Osteoblast (primary cell): ENCODE data around the gene PAFAH1B1. TPM values are rescaled to one million over a fixed set of nuclear protein-coding genes. Genes with fewer than 3 reads are reported as not detected.
"Not testable (repeated sequence)": the region's sequence is repeated elsewhere in the genome, so short reads cannot be mapped to it uniquely, and the experiment has no call there.

Experiments
- DNase-seq: peaks from one replicate; pipeline ENCODE4 v3.0.0; 2011; ENCODE audit warnings: low spot score, mixed read lengths; ENCODE audit not compliant: insufficient read length; ENCODE audit errors: missing footprints
- H2AFZ ChIP-seq: 2 replicates; pipeline ENCODE4 v1.6.0; 2011; ENCODE audit warnings: mild to moderate bottlenecking, low read length
- H3K27ac ChIP-seq: 2 replicates; pipeline ENCODE4 v1.5.1; 2011; ENCODE audit warnings: mild to moderate bottlenecking, low read depth, low read length, moderate library complexity
- H3K27me3 ChIP-seq: 2 replicates; pipeline ENCODE4 v1.6.0; 2012; ENCODE audit warnings: mild to moderate bottlenecking, control low read depth, inconsistent platforms, low read length, moderate library complexity; ENCODE audit not compliant: insufficient read depth
- H3K36me3 ChIP-seq: 2 replicates; pipeline ENCODE4 v1.5.1; 2011; ENCODE audit warnings: mild to moderate bottlenecking, low read length, control low read depth, moderate library complexity; ENCODE audit not compliant: insufficient read depth
- H3K4me1 ChIP-seq: 2 replicates; pipeline ENCODE4 v1.5.1; 2011; ENCODE audit warnings: mild to moderate bottlenecking, low read length, control low read depth, moderate library complexity; ENCODE audit not compliant: insufficient read depth
- H3K4me2 ChIP-seq: 2 replicates; pipeline ENCODE4 v1.6.0; 2011; ENCODE audit warnings: mild to moderate bottlenecking, low read length; ENCODE audit not compliant: insufficient read depth
- H3K4me3 ChIP-seq: fragments of 200-600 bp; sonication (generic); 3 replicates; pipeline ENCODE4 v1.5.1; 2012; ENCODE audit warnings: mild to moderate bottlenecking, low read length, inconsistent platforms; ENCODE audit not compliant: insufficient read depth
- H3K79me2 ChIP-seq: 2 replicates; pipeline ENCODE4 v1.6.0; 2012; ENCODE audit warnings: mild to moderate bottlenecking, low read length, control low read depth, inconsistent platforms; ENCODE audit not compliant: insufficient read depth
- H3K9me3 ChIP-seq: 2 replicates; pipeline ENCODE4 v1.5.1; 2011; ENCODE audit warnings: low read depth, low read length, control low read depth
- H4K20me1 ChIP-seq: 2 replicates; pipeline ENCODE4 v1.6.0; 2012; ENCODE audit warnings: mild to moderate bottlenecking, low read length, control low read depth; ENCODE audit not compliant: insufficient read depth
- total RNA-seq: library from RNA; depleted of rRNA; stranded (reverse); fragments of >200 nt; gene quantifications from 2 replicates; pipeline ENCODE4 v1.2.3, GENCODE V29; 2012
- TF ChIP-seq, protein P1 (sequence below): IDR thresholded peaks from 2 replicates; pipeline ENCODE4 v1.5.1; 2011; ENCODE audit warnings: mild to moderate bottlenecking, low read depth, low read length, moderate library complexity; ENCODE audit errors: extremely low read depth

Gene PAFAH1B1
- total RNA-seq, 1 donor = 128 TPM

DNA sequence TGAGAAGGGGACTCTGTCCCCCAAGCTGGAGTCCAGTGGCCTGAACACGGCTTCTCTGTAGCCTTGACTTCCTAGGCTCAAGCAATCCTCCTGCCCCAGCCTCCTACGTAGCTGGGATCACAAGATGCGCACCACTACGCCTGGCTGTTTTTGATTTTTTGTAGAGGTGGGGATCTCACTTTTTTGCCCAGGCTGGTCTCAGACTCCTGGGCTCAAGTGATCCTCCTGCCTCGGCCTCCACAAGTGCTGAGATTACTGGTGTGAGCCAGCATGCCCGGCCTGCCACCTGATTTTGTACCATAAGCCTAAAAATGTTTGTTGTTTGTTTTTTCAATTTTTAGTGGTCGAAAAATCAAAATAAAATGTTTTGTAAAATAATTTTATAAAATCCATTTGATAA lies 19.2 kb downstream of the PAFAH1B1 start:
- H3K4me2 ChIP-seq = no peak overlapping the region

DNA sequence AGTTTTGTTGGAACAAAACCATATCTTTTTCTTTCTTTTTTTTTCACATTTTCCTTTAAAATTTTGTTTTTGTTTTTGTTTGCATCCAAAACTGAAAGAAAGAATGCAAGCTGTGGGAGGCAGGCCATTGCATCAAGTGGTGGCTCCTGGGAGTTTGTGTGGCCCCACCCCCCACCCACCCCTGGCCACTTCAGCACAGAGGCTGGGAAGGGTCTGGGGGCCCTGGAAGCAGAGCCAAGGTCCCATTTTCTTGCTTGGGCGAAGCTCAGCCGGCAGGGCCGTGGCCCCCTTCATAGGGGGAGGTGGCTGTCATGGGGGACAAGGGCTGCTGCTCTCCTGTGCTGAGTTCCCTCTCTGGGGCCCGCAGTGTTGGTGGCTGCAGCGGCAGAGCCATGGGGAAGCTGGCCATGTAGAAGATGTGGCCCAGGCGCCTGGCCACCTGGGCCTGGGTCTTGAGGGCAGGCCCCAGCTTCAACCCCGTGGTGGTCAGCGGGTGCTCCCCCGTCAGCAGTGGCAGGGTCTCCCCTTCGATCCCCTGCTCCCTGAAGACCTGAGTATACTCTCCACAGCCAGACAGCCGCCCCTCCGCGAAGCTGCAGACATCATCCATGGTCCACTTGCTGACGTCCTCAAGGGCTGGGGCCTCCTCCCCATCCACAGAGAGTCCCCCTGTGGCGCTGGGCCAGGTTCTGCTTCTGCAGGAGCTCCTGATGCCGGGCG lies 19.8 kb downstream of the PAFAH1B1 start:
- Histone ChIP-seq H3K4me3 (no peak overlapping the region), H3K9me3 (no peaks in the 10 kb centered on the region), H3K79me2 (peaks cover 100% of the 10 kb centered on the region), H2AFZ (no peak overlapping the region), H3K36me3 (peaks cover 3% of the 10 kb centered on the region), H3K4me1 (no peaks in the 10 kb centered on the region), H3K27ac (no peak overlapping the region), H3K27me3 (no peaks in the 10 kb centered on the region), H4K20me1 (peaks cover 88% of the 10 kb centered on the region), H3K4me2 (no peak overlapping the region)
- TF ChIP-seq, protein P1, sequence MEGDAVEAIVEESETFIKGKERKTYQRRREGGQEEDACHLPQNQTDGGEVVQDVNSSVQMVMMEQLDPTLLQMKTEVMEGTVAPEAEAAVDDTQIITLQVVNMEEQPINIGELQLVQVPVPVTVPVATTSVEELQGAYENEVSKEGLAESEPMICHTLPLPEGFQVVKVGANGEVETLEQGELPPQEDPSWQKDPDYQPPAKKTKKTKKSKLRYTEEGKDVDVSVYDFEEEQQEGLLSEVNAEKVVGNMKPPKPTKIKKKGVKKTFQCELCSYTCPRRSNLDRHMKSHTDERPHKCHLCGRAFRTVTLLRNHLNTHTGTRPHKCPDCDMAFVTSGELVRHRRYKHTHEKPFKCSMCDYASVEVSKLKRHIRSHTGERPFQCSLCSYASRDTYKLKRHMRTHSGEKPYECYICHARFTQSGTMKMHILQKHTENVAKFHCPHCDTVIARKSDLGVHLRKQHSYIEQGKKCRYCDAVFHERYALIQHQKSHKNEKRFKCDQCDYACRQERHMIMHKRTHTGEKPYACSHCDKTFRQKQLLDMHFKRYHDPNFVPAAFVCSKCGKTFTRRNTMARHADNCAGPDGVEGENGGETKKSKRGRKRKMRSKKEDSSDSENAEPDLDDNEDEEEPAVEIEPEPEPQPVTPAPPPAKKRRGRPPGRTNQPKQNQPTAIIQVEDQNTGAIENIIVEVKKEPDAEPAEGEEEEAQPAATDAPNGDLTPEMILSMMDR = no peak
- DNase-seq = no peak

More for the DNA sequence above, 19.2 kb downstream of the PAFAH1B1 start:
- Histone ChIP-seq H3K36me3 (no peaks in the 10 kb centered on the region), H3K4me3 (no peak overlapping the region), H2AFZ (no peak overlapping the region), H3K4me1 (no peaks in the 10 kb centered on the region), H3K27me3 (no peaks in the 10 kb centered on the region), H4K20me1 (peaks cover 88% of the 10 kb centered on the region), H3K79me2 (peaks cover 100% of the 10 kb centered on the region), H3K9me3 (no peaks in the 10 kb centered on the region), H3K27ac (no peak overlapping the region)
- DNase-seq = no peak
- TF ChIP-seq, protein P1 = no peak

DNA sequence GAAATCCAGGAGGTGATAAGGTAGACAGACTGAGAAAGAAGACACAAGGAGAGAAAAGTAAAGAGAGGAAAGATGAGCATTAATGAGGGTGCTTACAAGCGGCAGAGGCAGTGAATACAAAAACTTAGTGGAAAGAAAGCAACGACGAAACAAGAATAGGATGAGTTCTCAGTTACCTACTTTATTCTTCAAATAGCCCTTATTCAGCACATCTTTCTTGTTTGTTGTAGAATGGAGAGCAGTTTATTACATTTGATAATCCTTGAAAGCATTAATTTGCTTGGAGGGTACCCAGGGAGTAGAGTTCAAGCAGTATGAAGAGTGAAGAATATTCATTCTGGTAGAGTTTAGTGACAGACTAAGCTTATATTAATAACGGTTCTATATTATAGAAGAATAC lies 22.4 kb downstream of the PAFAH1B1 start:
- peaks cover 3% of the 10 kb centered on the region for H3K36me3 ChIP-seq
- no peak overlapping the region for H3K4me3 ChIP-seq
- H4K20me1 ChIP-seq = peaks cover 88% of the 10 kb centered on the region
- H3K4me1 ChIP-seq = no peaks in the 10 kb centered on the region
- H2AFZ ChIP-seq = no peak overlapping the region
- H3K27ac ChIP-seq = no peak overlapping the region
- H3K9me3 ChIP-seq = no peaks in the 10 kb centered on the region
- peaks cover 99% of the 10 kb centered on the region for H3K79me2 ChIP-seq
- TF ChIP-seq, protein P1 = no peak
- H3K27me3 ChIP-seq = no peaks in the 10 kb centered on the region
- no peak overlapping the region for H3K4me2 ChIP-seq
- no peak for DNase-seq

DNA sequence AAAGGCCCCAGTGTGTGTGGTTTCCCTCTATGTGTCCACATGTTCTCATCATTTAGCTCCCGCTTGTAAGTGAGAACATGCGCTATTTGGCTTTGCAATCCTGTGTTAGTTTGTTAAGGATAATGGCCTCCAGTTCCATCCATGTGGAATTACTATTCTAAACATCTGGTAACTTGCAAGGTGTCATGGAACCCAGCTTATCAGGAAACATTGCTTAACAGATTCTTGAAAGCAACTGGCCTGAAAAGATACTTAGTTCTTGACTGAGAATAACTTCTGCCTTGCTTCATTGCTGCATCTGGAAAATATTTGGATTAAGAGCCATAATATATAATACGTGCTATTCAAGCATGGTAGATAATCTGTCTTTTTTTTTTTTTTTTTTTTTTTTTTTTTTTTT lies 27.8 kb downstream of the PAFAH1B1 start:
- TF ChIP-seq, protein P1 = no peak

DNA sequence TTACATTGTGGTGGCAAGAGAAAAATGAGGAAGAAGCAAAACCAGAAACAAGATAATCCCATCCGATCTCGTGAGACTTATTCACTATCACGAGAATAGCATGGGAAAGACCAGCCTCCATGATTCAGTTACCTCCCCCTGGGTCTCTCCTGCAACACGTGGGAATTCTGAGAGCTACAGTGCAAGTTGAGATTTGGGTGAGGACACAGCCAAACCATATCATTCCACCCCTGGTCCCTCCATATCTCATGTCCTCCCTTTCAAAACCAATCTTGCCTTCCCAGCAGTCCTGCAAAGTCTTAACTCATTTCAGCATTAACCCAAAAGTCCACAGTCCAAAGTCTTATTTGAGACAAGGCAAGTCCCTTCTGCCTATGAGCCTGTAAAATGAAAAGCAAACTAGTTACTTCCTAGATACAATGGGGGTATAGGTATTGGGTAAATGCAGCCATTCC lies 28.5 kb downstream of the PAFAH1B1 start:
- H3K4me1 ChIP-seq, H3K4me2 ChIP-seq, H3K4me3 ChIP-seq, DNase-seq, H2AFZ ChIP-seq, H3K36me3 ChIP-seq, H3K9me3 ChIP-seq, H3K27me3 ChIP-seq, H3K27ac ChIP-seq: not testable (repeated sequence)
- Histone ChIP-seq H3K79me2 (peaks cover 100% of the 10 kb centered on the region), H4K20me1 (peaks cover 87% of the 10 kb centered on the region)

More for the DNA sequence above, 27.8 kb downstream of the PAFAH1B1 start:
- Histone ChIP-seq H3K27ac (no peak overlapping the region), H2AFZ (no peak overlapping the region), H3K27me3 (no peaks in the 10 kb centered on the region), H3K4me1 (no peaks in the 10 kb centered on the region), H3K4me3 (no peak overlapping the region), H3K4me2 (no peak overlapping the region), H4K20me1 (peaks cover 88% of the 10 kb centered on the region), H3K36me3 (peaks cover 10% of the 10 kb centered on the region), H3K79me2 (peaks cover 100% of the 10 kb centered on the region), H3K9me3 (no peaks in the 10 kb centered on the region)
- DNase-seq = no peak

DNA sequence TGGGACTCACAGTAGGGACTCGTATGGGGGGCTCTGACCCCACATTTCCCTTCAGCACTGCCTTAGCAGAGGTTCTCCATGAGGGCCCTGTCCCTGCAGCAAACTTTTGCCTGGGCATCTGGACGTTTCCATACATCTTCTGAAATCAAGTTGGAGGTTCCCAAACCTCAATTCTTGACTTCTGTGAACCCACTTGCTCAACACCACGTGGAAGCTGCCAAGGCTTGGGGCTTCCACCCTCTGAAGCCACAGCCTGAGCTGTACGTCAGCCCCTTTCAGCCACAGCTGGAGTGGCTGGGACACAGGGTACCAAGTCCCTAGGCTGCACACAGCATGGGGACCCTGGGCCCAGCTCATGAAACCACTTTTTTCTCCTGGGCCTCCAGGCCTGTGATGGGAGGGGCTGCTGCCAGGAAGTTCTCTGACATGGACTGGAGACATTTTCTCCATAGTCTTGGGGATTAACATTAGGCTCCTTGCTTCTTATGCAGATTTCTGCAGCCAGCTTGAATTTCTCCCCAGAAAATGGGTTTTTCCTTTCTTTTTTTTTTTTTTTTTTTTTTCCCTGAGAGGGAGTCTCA lies 29.4 kb downstream of the PAFAH1B1 start:
- H3K4me3 ChIP-seq, H3K9me3 ChIP-seq, H3K4me1 ChIP-seq, H3K27me3 ChIP-seq, H3K27ac ChIP-seq, H2AFZ ChIP-seq, DNase-seq, H3K4me2 ChIP-seq, H3K36me3 ChIP-seq: not testable (repeated sequence)
- Histone ChIP-seq H3K79me2 (peaks cover 100% of the 10 kb centered on the region), H4K20me1 (peaks cover 84% of the 10 kb centered on the region)
